ENCODE data around the gene TSHR. TPM values are rescaled to one million over a fixed set of nuclear protein-coding genes. Genes with fewer than 3 reads are reported as not detected.

The TSHR gene
- total and polyA plus RNA-seq, 2 experiments from 2014 or later = 0.59 to 0.78 TPM

GRCh38 chr14:80923368-80923767, 32.1 kb upstream of the TSHR start (continued):
- TF ChIP-seq ZNF462 (CRISPR knock-in tag; IDR thresholded peaks at IDR 0.05) = no peak
- no peak for TF ChIP-seq ZNF114 (CRISPR knock-in tag; IDR thresholded peaks at IDR 0.05)
- no peak for TF ChIP-seq JUNB (IDR thresholded peaks at IDR 0.05; ENCODE audit: unreplicated experiment)
- no peak for TF ChIP-seq NANOG (IDR thresholded peaks at IDR 0.05; ENCODE audit: borderline replicate concordance)
- no peak for TF ChIP-seq ETS1 (IDR thresholded peaks at IDR 0.05)
- TF ChIP-seq EZH2phosphoT487 (IDR thresholded peaks at IDR 0.05; ENCODE audit: unreplicated experiment) = no peak
- TF ChIP-seq EZH2 (IDR thresholded peaks at IDR 0.05; ENCODE audit: low read depth, unreplicated experiment) = no peak
- no peak for TF ChIP-seq STAT1 (IDR thresholded peaks at IDR 0.05; ENCODE audit: unreplicated experiment)
- no peak for TF ChIP-seq POLR2AphosphoS5 (IDR thresholded peaks at IDR 0.05; ENCODE audit: low read depth)
- TF ChIP-seq CTCF (conservative IDR thresholded peaks at IDR 0.05; ENCODE audit: low read depth in 2 of 2) = no peak
- TF ChIP-seq CREB1 (CRISPR knock-in tag; IDR thresholded peaks at IDR 0.05; ENCODE audit: low read depth) = no peak
